Smooth muscle cell (in vitro differentiated cells): ENCODE results near the gene LGALS3. TPM values are rescaled to one million over a fixed set of nuclear protein-coding genes. Genes with fewer than 3 reads are reported as not detected.

Experiments
- DNase-seq: peaks from one replicate; lab custom pipeline; 2025; ENCODE audit not compliant: unreplicated experiment; lab: John Stamatoyannopoulos, UW
- H2AFZ ChIP-seq: fragments of 200-600 bp; sonication (generic); 2 replicates; pipeline ENCODE4 v1.6.0; 2016; ENCODE audit warnings: antibody characterized with exemption, low read depth, mild to moderate bottlenecking
- H3F3A ChIP-seq: fragments of 200-600 bp; sonication (generic); 2 replicates; pipeline ENCODE4 v1.6.0; 2017; ENCODE audit warnings: antibody characterized with exemption, low read depth
- H3K27ac ChIP-seq: fragments of 200-600 bp; sonication (generic); 2 replicates; pipeline ENCODE4 v1.5.1; 2016; ENCODE audit warnings: low read depth, mild to moderate bottlenecking
- H3K27me3 ChIP-seq: fragments of 200-600 bp; sonication (generic); 2 replicates; pipeline ENCODE4 v1.6.1; 2016; ENCODE audit warnings: low read depth, mild to moderate bottlenecking
- H3K36me3 ChIP-seq: fragments of 200-600 bp; sonication (generic); 2 replicates; pipeline ENCODE4 v1.5.1; 2016; ENCODE audit warnings: low read depth
- H3K4me1 ChIP-seq: fragments of 200-600 bp; sonication (generic); 2 replicates; pipeline ENCODE4 v1.5.1; 2016; ENCODE audit warnings: low read depth
- H3K4me2 ChIP-seq: fragments of 200-600 bp; sonication (generic); 2 replicates; pipeline ENCODE4 v1.6.0; 2016; ENCODE audit warnings: mild to moderate bottlenecking
- H3K4me3 ChIP-seq: fragments of 200-600 bp; sonication (generic); 2 replicates; pipeline ENCODE4 v1.5.1; 2016; ENCODE audit warnings: mild to moderate bottlenecking
- H3K79me2 ChIP-seq: fragments of 200-600 bp; sonication (generic); 2 replicates; pipeline ENCODE4 v1.6.0; 2016; ENCODE audit warnings: low read depth, mild to moderate bottlenecking
- H3K9ac ChIP-seq: fragments of 200-600 bp; sonication (generic); 2 replicates; pipeline ENCODE4 v1.6.0; 2016; ENCODE audit warnings: low read depth
- H3K9me3 ChIP-seq: fragments of 200-600 bp; sonication (generic); replicated peaks from 2 replicates; pipeline ENCODE4 v1.5.1; 2016; ENCODE audit warnings: low read depth
- H4K20me1 ChIP-seq: fragments of 200-600 bp; sonication (generic); 2 replicates; pipeline ENCODE4 v1.6.0; 2016; ENCODE audit warnings: low read depth
- CTCF ChIP-seq: fragments of 200-600 bp; sonication (generic); IDR thresholded peaks from 2 replicates; pipeline ENCODE4 v1.5.1; 2017; ENCODE audit warnings: borderline replicate concordance, mild to moderate bottlenecking, antibody characterized with exemption; ENCODE audit not compliant: insufficient read depth, poor library complexity, severe bottlenecking
- WGBS: methylation state at CpG from one replicate; pipeline ENCODE4 v1.1.7; 2016; ENCODE audit warnings: low lambda C conversion rate; 5-methylcytosine and 5-hydroxymethylcytosine counted together
- polyA plus RNA-seq: library from polyadenylated mRNA; unstranded; fragments of >200 nt; fragmentation: Nextera tagmentation; extraction: Ambion mirVana; gene quantifications from 2 replicates; pipeline ENCODE4 v1.2.1, GENCODE V29; 2016
- total RNA-seq: library from RNA; depleted of rRNA; stranded (reverse); fragments of >200 nt; gene quantifications from 2 replicates; pipeline ENCODE4 v1.2.3, GENCODE V29; 2014

The LGALS3 gene
- total and polyA plus RNA-seq, 2 experiments from 2014 or later, result 170 to 201 TPM

GRCh38 chr14:55130196-55130550 lies 1.1 kb downstream of the LGALS3 start:
- no peak for TF ChIP-seq CTCF
- H3K4me3 ChIP-seq, result peak overlapping the region; percentile 74
- H4K20me1 ChIP-seq, result peaks cover 53% of the 10 kb centered on the region
- H3K4me2 ChIP-seq, result peak overlapping the region; percentile 94
- H3K27ac ChIP-seq, result peak overlapping the region; percentile 85
- H2AFZ ChIP-seq, result peak overlapping the region; percentile 76
- no peaks in the 10 kb centered on the region for H3K36me3 ChIP-seq
- peaks cover 11% of the 10 kb centered on the region for H3K4me1 ChIP-seq
- H3K79me2 ChIP-seq, result peaks cover 51% of the 10 kb centered on the region
- no peaks in the 10 kb centered on the region for H3K9me3 ChIP-seq
- H3K27me3 ChIP-seq, result no peaks in the 10 kb centered on the region
- no peak for DNase-seq
- 29% methylated on average over 10 of the region's 10 CpGs for WGBS
- peak overlapping the region; percentile 94 for H3K9ac ChIP-seq
- peaks cover 14% of the 10 kb centered on the region for H3F3A ChIP-seq

GRCh38 chr14:55131370-55132137 lies 2.5 kb downstream of the LGALS3 start:
- H3F3A ChIP-seq, result peaks cover 11% of the 10 kb centered on the region
- no peak overlapping the region for H3K9ac ChIP-seq
- H2AFZ ChIP-seq, result no peak overlapping the region
- peaks cover 63% of the 10 kb centered on the region for H3K79me2 ChIP-seq
- no peak for DNase-seq
- WGBS, result 88% methylated on average over 7 of the region's 7 CpGs
- H3K36me3 ChIP-seq, result no peaks in the 10 kb centered on the region
- H3K27me3 ChIP-seq, result no peaks in the 10 kb centered on the region
- no peaks in the 10 kb centered on the region for H3K9me3 ChIP-seq
- TF ChIP-seq CTCF, result no peak
- peaks cover 11% of the 10 kb centered on the region for H3K4me1 ChIP-seq
- H3K4me2 ChIP-seq, result peak overlapping the region; percentile 94
- H4K20me1 ChIP-seq, result peaks cover 67% of the 10 kb centered on the region
- H3K27ac ChIP-seq, result no peak overlapping the region
- peak overlapping the region; percentile 74 for H3K4me3 ChIP-seq

- Histone ChIP-seq H3K36me3 (peaks cover under 1% of the 10 kb centered on the region), H4K20me1 (peaks cover 86% of the 10 kb centered on the region), H3K27me3 (no peaks in the 10 kb centered on the region), H3K27ac (peak overlapping the region; percentile 54), H3K4me1 (no peaks in the 10 kb centered on the region), H3K9me3 (no peaks in the 10 kb centered on the region), H3K9ac (no peak overlapping the region), H3K79me2 (peaks cover 80% of the 10 kb centered on the region), H2AFZ (no peak overlapping the region), H3F3A (peaks cover 4% of the 10 kb centered on the region), H3K4me2 (peak overlapping the region; percentile 37), H3K4me3 (no peak overlapping the region)
- DNase-seq, result no peak
- 70% methylated on average over 4 of the region's 4 CpGs for WGBS
- TF ChIP-seq CTCF, result peak; percentile 40
Measured at GRCh38 chr14:55133416-55133815, 4.4 kb downstream of the LGALS3 start.

GRCh38 chr14:55136241-55136640 lies 7.2 kb downstream of the LGALS3 start:
- no peaks in the 10 kb centered on the region for H3K4me1 ChIP-seq
- no peak overlapping the region for H3K4me3 ChIP-seq
- DNase-seq, result no peak
- H3K27ac ChIP-seq, result no peak overlapping the region
- H3K9ac ChIP-seq, result no peak overlapping the region
- H2AFZ ChIP-seq, result no peak overlapping the region
- H3K9me3 ChIP-seq, result no peaks in the 10 kb centered on the region
- WGBS, result 91% methylated on average over 3 of the region's 3 CpGs
- peaks cover 5% of the 10 kb centered on the region for H3K36me3 ChIP-seq
- H3K4me2 ChIP-seq, result no peak overlapping the region
- no peak for TF ChIP-seq CTCF
- H4K20me1 ChIP-seq, result peaks cover 90% of the 10 kb centered on the region
- no peaks in the 10 kb centered on the region for H3K27me3 ChIP-seq
- no peaks in the 10 kb centered on the region for H3F3A ChIP-seq
- peaks cover 73% of the 10 kb centered on the region for H3K79me2 ChIP-seq
